Measurements from ENCODE around the gene PIR.

PIR gene

DNA sequence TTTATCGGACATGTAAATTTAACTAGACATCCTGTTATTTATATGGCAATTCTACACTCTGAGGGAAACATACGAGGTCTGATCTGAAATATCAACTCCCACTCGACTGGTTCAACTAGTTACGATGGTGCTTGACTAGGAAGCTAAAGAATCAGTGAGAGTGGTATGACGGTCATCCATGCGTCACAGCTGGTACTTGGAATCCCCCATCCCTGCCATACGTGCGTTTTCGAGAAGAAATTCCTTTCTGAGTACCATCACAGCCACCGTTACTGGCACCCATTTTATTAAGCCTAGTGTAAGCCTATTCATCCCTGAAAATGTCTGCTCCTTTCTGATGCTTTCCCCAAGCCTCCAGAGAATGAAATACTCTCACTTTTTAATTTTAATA is 157.1 kb downstream of the PIR start:
- FAIRE-seq = no peak
- no peak for DNase-seq (ENCODE audit: insufficient read length)

DNA sequence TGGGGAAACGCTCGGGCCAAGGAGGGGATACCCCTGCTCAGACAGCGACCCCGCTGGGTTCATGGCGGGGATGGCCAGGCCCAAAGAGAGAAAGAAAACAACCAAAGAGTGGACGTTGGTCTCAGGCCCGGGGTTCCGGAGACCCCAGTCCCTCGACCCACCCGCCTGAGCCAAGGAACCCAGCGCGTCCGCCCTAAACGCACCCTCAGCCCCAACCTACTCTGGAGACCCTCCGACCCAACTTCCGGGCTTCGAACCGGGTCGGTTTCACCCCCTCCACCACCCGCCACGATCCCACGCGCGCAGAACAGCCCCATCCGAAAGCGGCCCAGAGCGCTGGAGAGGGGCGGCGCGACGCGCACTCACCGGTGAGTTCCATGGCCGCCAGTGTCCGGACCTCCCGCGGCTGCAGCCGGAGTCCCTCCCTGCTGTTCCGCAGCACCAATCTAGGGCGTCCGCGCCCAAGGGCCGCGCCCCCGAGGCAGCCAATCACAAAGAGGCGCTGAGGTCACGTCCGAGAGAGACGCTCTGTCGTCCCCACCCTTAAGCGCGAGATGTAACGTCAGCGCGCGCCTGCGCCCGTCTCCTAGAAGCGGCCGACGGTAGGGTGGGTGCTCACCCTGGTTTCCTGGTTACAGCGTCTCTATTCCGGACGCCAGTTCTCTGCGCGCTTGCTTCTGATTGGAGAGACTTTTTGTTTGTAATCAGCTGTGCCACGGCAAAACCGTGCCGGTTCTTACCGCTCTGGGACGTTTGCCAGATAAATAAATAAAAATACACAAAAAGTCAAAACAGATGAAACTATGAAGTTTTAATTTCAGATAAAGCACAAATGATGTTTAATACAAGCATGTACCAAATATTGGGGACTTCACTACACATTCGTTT is 157.8 kb downstream of the PIR start, which contains the start of gene PIGA:
Gene PIGA, minus strand, starts transcription at position 389 of the 888 bp plus-strand sequence. CDS start 3,593 bp downstream, outside the sequence.
- FAIRE-seq (peak; percentile 95), DNase-seq (ENCODE audit: insufficient read length) (peak; percentile 72)
- TF ChIP-seq POLR2AphosphoS5 (IDR thresholded peaks at IDR 0.05; ENCODE audit: low read depth, low read length) (peak; percentile 55; the same call in 1 of the 2 replicates), TAF1 (IDR thresholded peaks at IDR 0.05; ENCODE audit: borderline replicate concordance, low read depth, low read length) (no peak), POLR2A (IDR thresholded peaks at IDR 0.05; ENCODE audit: low read depth, low read length) (peak; percentile 67; the same call in 1 of the 2 replicates)

More for the DNA sequence above, 157.1 kb downstream of the PIR start:
- TF ChIP-seq TAF1 (IDR thresholded peaks at IDR 0.05; ENCODE audit: borderline replicate concordance, low read depth, low read length) (no peak), POLR2AphosphoS5 (IDR thresholded peaks at IDR 0.05; ENCODE audit: low read depth, low read length) (no peak), POLR2A (IDR thresholded peaks at IDR 0.05; ENCODE audit: low read depth, low read length) (no peak)

Data from GM12892 (cell line).